Activated B cell treated with CpG ODN at 0.5 μM for 24 hours (primary cell): Measurements from ENCODE around the gene ALDH3A1. TPM values are rescaled to one million over a fixed set of nuclear protein-coding genes. Genes with fewer than 3 reads are reported as not detected.

ENCODE experiments used
- ATAC-seq: fragments of 200-7000 bp; cut with Tn5 transposase; one replicate; pipeline ENCODE4 v1.10.0; 2021; ENCODE audit warnings: low read depth, mild to moderate bottlenecking, moderate library complexity
- CTCF ChIA-PET: fragments of 350-600 bp; sonication (Branson Sonifier 250); formaldehyde crosslinking; loops from one replicate; lab custom pipeline; 2021; ENCODE audit warnings: antibody characterized with exemption; lab: Charles Lee
- POLR2A ChIA-PET: fragments of 350-600 bp; sonication (Branson Sonifier 250); formaldehyde crosslinking; loops from one replicate; lab custom pipeline; 2021; ENCODE audit warnings: antibody characterized with exemption; lab: Charles Lee
- DNase-seq: peaks from one replicate; pipeline ENCODE4 v3.0.0; 2022
- H3K27ac Mint-ChIP-seq: one replicate; pipeline ENCODE4 v1.8.0; 2020; ENCODE audit warnings: mixed read lengths
- H3K27me3 Mint-ChIP-seq: one replicate; pipeline ENCODE4 v1.8.0; 2021; ENCODE audit warnings: mixed read lengths
- H3K36me3 Mint-ChIP-seq: one replicate; pipeline ENCODE4 v1.8.0; 2021; ENCODE audit warnings: low read depth, mixed read lengths
- H3K4me1 Mint-ChIP-seq: one replicate; pipeline ENCODE4 v1.8.0; 2021; ENCODE audit warnings: mixed read lengths
- H3K4me3 Mint-ChIP-seq: one replicate; pipeline ENCODE4 v1.8.0; 2020; ENCODE audit warnings: mild to moderate bottlenecking, mixed read lengths
- H3K9me3 Mint-ChIP-seq: one replicate; pipeline ENCODE4 v1.8.0; 2020; ENCODE audit warnings: mixed read lengths
- intact Hi-C: fragments of 100-400 bp; cut with micrococcal nuclease; formaldehyde crosslinking; loops from one replicate; pipeline ENCODE4 v1.15.1; 2024
- total RNA-seq: library from RNA; stranded (reverse); gene quantifications from 2 replicates; pipeline ENCODE4 v1.2.3, GENCODE V29; 2022
- TF ChIP-seq, protein P1 (sequence below): fragments of 200-600 bp; IDR thresholded peaks from one replicate; pipeline ENCODE4 v1.8.0; 2022; ENCODE audit warnings: antibody characterized with exemption, mild to moderate bottlenecking

Gene ALDH3A1
- total RNA-seq, 1 donor from 2014 or later: not detected

DNA sequence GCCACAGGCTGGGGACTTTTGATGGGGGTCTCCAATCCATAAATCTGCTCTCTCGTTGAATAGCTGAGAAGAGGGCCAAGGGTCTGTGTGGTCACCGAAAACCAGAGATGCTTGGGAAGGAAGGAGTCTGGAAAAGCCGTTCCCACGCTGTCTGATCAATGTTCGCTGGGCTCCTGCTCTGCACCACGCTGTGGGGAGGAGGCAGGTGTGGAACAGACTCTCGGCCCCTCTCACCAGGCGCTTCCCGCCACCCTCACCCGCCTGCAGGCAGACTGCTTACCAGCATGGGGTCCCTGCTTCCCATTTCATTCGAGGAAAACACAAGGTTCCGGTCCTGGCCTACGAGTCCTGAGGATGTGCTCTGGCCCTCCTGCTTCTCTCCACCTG is 702 bp upstream of the ALDH3A1 start:
- DNase-seq (no peak), ATAC-seq (no peak)
- ChIA-PET POLR2A (no interaction called here), CTCF (no interaction called here)
- Mint-ChIP-seq H3K9me3 (no peaks in the 10 kb centered on the region), H3K4me3 (no peak overlapping the region), H3K36me3 (no peaks in the 10 kb centered on the region), H3K4me1 (peaks cover 22% of the 10 kb centered on the region), H3K27me3 (peaks cover 23% of the 10 kb centered on the region), H3K27ac (no peak overlapping the region)
- TF ChIP-seq, protein P1, sequence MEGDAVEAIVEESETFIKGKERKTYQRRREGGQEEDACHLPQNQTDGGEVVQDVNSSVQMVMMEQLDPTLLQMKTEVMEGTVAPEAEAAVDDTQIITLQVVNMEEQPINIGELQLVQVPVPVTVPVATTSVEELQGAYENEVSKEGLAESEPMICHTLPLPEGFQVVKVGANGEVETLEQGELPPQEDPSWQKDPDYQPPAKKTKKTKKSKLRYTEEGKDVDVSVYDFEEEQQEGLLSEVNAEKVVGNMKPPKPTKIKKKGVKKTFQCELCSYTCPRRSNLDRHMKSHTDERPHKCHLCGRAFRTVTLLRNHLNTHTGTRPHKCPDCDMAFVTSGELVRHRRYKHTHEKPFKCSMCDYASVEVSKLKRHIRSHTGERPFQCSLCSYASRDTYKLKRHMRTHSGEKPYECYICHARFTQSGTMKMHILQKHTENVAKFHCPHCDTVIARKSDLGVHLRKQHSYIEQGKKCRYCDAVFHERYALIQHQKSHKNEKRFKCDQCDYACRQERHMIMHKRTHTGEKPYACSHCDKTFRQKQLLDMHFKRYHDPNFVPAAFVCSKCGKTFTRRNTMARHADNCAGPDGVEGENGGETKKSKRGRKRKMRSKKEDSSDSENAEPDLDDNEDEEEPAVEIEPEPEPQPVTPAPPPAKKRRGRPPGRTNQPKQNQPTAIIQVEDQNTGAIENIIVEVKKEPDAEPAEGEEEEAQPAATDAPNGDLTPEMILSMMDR: no peak
- intact Hi-C loops: no loop called here

DNA sequence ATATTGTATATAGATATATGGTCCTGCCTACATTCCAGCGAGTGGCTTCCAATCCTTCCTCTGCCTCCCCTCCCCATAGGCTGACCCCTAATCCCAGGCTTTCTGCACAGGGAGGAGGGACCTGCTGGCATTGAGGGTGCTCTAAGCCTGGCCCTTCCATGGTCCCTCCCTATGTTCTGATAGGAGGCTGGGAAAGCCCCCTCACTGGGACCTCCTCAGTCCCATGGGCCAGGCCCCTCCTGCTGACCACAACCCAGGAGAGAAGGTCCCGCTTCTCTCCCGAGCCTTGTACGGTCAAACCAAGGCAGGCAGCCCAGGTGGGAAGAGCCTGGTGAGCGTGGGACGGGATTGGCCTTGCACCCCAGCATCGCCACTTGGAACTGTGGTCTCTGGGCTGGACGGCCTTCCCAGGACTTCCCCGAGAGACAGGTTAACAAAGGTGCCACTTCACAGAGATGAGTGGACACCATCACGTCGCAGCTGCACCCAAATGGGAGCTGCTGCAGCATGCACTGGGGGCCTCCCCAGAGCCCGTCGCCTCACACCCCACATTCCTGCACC is 859 bp downstream of the ALDH3A1 start:
- H3K27ac Mint-ChIP-seq: no peak overlapping the region
- peaks cover 20% of the 10 kb centered on the region for H3K27me3 Mint-ChIP-seq
- TF ChIP-seq, protein P1: no peak
- DNase-seq (no peak), ATAC-seq (no peak)
- no peak overlapping the region for H3K4me3 Mint-ChIP-seq
- no peaks in the 10 kb centered on the region for H3K36me3 Mint-ChIP-seq
- peaks cover 8% of the 10 kb centered on the region for H3K4me1 Mint-ChIP-seq
- intact Hi-C loops: no loop called here
- CTCF ChIA-PET: no interaction called here
- POLR2A ChIA-PET: interaction anchor here (0.6 kb wide), 1 partner anchor 238 kb away, joined by 6 read pairs; no protein-coding TSS in a partner anchor
- no peaks in the 10 kb centered on the region for H3K9me3 Mint-ChIP-seq

DNA sequence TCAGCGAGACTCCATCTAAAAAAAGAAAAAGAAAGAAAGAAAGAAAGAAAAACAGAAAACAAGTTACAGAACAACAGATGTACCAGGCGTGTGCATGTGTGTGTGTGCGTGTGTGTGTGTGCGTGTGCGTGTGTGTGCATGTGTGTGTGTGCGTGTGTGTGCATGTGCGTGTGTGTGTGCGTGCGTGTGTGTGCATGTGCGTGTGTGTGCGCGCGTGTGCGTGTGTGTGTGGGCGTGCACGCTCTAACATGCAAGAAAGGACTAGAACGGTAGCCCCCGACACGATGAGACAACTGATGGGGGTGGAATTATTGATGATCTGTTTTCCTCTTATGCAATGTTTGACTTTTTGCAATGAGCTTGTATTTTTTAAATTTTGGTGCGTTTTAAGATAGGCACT is 1.6 kb downstream of the ALDH3A1 start:
- CTCF ChIA-PET: no interaction called here
- H3K4me3 Mint-ChIP-seq: no peak overlapping the region
- DNase-seq (no peak), ATAC-seq (no peak)
- H3K4me1 Mint-ChIP-seq: peaks cover 6% of the 10 kb centered on the region
- H3K9me3 Mint-ChIP-seq: no peaks in the 10 kb centered on the region
- no peaks in the 10 kb centered on the region for H3K36me3 Mint-ChIP-seq
- H3K27me3 Mint-ChIP-seq: peaks cover 20% of the 10 kb centered on the region
- POLR2A ChIA-PET: no interaction called here
- TF ChIP-seq, protein P1: no peak
- intact Hi-C loops: no loop called here
- no peak overlapping the region for H3K27ac Mint-ChIP-seq

DNA sequence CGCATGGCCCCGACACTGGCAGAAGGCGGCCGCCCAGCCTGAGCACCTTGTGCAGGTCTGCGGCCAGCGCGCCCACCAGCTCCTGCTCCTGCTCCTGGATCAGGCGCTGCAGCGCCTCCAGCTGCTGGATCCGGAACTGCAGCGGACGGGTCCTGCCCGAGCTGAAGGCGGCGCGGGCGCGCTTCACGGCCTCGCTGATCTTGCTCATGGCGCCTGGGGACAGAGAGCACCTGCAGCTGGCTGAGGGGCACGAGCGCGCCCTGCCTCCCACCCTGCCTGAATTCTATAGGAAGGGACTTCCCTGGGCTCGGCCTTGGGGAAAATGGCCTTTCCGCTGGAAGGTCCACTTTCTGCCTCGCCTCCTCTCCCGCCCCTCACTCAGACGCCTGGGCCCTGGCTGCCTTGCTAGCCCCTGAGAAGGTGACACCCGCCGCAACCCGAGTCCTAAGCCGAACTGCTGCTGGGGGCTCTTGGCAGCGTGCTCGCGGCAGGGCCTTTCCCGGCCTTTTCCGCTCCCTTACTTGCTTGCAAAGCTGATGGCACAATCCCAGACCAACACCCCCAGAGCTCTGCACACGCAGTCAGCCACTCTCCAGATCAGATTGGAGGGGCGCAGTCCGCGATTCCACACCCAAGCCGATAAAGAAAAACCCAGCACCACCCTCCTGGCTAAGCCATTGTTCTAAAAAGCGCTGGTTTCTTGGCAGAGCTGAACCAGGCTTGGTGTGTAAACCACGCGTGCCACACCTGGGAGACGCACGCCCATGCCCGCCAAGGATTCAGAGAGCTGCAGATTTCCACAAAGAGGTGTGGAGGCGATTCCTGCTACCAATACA is 3.0 kb downstream of the ALDH3A1 start:
- peak; percentile 97 for ATAC-seq
- DNase-seq: peak; percentile 74
- no peaks in the 10 kb centered on the region for H3K36me3 Mint-ChIP-seq
- H3K4me1 Mint-ChIP-seq: peaks cover 6% of the 10 kb centered on the region
- no peaks in the 10 kb centered on the region for H3K9me3 Mint-ChIP-seq
- H3K4me3 Mint-ChIP-seq: peak overlapping the region; percentile 80
- TF ChIP-seq, protein P1: no peak
- H3K27me3 Mint-ChIP-seq: peaks cover 13% of the 10 kb centered on the region
- H3K27ac Mint-ChIP-seq: no peak overlapping the region
- ChIA-PET CTCF (interaction anchor here (0.6 to 2.1 kb wide), 12 partner anchors 9 to 439 kb away, joined by 3 to 18 read pairs (median 4); partner anchors contain the start of genes ALDH3A2, B9D1 and MAPK7), POLR2A (interaction anchor here (0.5 to 1.9 kb wide), 3 partner anchors 8 to 237 kb away, joined by 5 to 7 read pairs (median 5); no protein-coding TSS in a partner anchor)
- intact Hi-C loops: loop anchor here (2.0 kb wide), 1 partner anchor 18 kb away; no protein-coding TSS in a partner anchor

DNA sequence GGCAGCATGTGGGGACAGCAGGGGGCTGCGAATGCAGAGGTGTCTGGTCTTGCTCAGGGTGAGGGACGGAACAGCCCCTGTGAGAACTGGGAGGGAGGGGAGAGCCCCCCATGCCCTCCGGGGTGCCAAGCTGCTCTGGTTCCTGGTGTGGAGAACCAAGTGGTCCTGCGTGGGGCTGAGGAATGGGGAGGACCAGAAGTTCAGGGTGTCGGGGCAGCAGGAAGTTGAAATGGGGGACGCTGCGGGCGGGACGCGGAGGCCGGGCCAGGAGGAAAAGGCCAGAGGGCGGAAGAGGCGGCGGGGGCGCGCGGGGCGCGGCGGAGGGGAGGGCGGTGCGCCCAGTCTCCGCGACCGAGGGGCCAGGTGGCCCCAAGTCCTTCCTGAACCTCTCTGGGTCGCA is 3.6 kb downstream of the ALDH3A1 start:
- no peaks in the 10 kb centered on the region for H3K9me3 Mint-ChIP-seq
- TF ChIP-seq, protein P1: no peak
- DNase-seq (no peak), ATAC-seq (peak; percentile 26)
- ChIA-PET POLR2A (interaction anchor here (0.5 to 1.9 kb wide), 3 partner anchors 9 to 236 kb away, joined by 5 to 7 read pairs (median 5); no protein-coding TSS in a partner anchor), CTCF (interaction anchor here (0.6 to 2.1 kb wide), 10 partner anchors 10 to 438 kb away, joined by 3 to 18 read pairs (median 4); partner anchors contain the start of genes ALDH3A2, B9D1 and MAPK7)
- no peak overlapping the region for H3K27ac Mint-ChIP-seq
- peaks cover 13% of the 10 kb centered on the region for H3K27me3 Mint-ChIP-seq
- peaks cover 6% of the 10 kb centered on the region for H3K4me1 Mint-ChIP-seq
- H3K36me3 Mint-ChIP-seq: no peaks in the 10 kb centered on the region
- intact Hi-C loops: loop anchor here (2.0 kb wide), 1 partner anchor 18 kb away; no protein-coding TSS in a partner anchor
- H3K4me3 Mint-ChIP-seq: peak overlapping the region; percentile 80
